Esophagus squamous epithelium (tissue), 4 donors: ENCODE results near the gene SH3YL1.

Experiments used
- CTCF ChIP-seq, 6 experiments: fragments of 450-650 bp in 4 of 6; fragments of 200-600 bp in 2 of 6; sonication (generic) in 2 of 6; IDR thresholded peaks; one replicate each; pipeline ENCODE4 v1.5.1; 2016 to 2019; ENCODE audit warnings: antibody characterized with exemption in 6 of 6, mild to moderate bottlenecking in 4 of 6, moderate library complexity in 4 of 6
- POLR2A ChIP-seq, 4 donors: fragments of 450-650 bp; IDR thresholded peaks; one replicate each; pipeline ENCODE4 v1.6.1; 2017; ENCODE audit warnings: antibody characterized with exemption in 4 of 4, mild to moderate bottlenecking in 4 of 4, moderate library complexity in 3 of 4

GRCh38 chr2:273333-273732, 9.5 kb upstream of the SH3YL1 start:
- no peak for TF ChIP-seq CTCF (IDR thresholded peaks at IDR 0.05)
- no peak for TF ChIP-seq POLR2A (IDR thresholded peaks at IDR 0.05)
